ENCODE measurements around the gene PSMA3.

PSMA3 gene

GRCh38 chr14:58299401-58300330, 55.0 kb downstream of the PSMA3 start:
- no peak for DNase-seq

DNA sequence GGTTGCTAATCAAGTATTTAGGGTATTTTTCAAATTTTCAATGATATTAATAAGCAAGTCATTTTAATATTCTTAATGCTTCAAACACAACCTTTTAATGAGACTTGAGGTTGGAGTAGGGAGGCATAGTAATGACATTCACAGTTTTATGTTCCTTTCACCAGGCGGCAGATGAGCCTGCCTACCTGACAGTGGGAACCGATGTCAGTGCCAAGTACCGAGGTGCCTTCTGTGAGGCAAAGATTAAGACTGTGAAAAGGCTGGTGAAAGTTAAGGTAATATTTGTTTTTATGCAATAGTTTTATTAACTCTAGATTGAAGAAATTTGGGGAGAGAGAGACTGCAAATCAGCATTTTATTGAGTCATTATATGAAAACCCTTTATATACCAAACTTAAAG, 56.8 kb downstream of the PSMA3 start:
- no peak for DNase-seq

DNA sequence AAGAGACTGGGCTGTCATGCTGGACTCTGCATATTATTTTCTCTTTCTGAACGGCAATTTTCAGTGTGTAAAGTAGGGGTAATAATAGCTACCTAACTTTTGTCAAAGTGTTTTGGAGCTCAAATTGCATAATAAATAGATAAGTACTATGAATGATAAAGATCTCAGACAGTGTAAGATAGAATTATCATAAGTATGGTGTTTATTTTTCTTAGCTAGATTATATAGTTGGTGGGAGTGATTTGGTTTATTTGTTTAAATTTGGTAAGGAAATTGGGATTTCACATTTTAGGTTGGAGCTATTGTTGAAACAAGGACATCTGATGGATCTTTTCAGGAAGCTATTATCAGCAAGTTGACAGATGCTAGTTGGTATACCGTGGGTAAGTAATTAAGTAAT, 61.1 kb downstream of the PSMA3 start:
- DNase-seq = no peak

GRCh38 chr14:58307597-58308316, 63.1 kb downstream of the PSMA3 start:
- no peak for DNase-seq

GRCh38 chr14:58309086-58309485, 64.4 kb downstream of the PSMA3 start:
- no peak for DNase-seq

GRCh38 chr14:58313699-58314098, 69.1 kb downstream of the PSMA3 start:
- DNase-seq = no peak

DNA sequence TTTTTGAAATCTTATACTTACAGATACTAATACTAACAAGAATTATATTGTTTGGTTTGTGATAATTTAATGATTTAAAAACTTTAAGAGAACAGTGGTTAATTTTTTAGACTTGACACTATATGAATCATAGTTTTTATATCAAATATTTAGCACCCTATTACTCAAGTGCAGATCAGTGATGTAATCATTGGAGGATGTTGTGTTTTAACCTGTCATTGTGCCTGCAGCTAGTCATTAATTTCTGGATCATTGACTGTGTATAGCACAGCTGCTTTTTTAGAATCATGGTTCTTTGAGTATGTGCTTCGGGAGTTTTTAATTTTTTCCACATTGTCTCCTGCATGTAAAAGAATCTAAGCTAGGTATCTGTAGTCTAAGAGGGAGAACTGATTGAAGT, 71.0 kb downstream of the PSMA3 start:
- no peak for DNase-seq
